ENCODE measurements around the gene DDX50.
A peak's percentile ranks its signal among the peaks of the same experiment; 100 is the strongest.

Gene DDX50

DNA sequence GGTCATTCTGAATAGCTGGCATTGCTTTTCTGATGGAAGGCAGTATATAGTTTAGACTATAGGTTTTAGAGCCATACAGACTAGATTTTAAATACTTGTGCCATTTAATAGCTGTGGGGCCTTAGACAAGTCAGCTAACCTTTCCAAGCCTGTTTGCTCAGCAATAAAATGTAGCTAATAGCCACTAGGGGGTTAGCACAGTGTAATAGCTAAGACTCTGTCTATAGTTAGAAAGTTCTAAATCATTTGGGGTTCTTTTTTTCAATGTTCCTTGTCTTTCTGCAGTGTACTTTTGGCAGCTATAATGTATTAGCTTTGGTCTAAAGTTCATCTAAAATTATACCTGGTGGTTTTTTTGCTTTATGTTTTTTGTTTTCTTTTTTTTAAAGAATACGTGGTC is 80.0 kb downstream of the DDX50 start:
- no peak for DNase-seq (ENCODE audit: low read depth in 3 of 3, low spot score in 1 of 3)

DNA sequence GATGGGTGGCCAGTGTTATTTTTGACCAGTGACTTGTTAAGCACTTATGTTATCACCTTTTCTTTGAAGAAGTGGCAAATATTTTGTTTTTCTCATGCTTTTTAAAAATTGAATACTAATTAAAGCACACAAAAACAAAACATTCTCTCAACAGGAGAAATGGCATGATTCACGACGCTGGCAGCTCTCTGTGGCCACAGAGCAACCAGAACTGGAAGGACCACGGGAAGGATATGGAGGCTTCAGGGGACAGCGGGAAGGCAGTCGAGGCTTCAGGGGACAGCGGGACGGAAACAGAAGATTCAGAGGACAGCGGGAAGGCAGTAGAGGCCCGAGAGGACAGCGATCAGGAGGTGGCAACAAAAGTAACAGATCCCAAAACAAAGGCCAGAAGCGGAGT is 81.3 kb downstream of the DDX50 start:
- no peak for DNase-seq (ENCODE audit: low read depth in 3 of 3, low spot score in 1 of 3)

DNA sequence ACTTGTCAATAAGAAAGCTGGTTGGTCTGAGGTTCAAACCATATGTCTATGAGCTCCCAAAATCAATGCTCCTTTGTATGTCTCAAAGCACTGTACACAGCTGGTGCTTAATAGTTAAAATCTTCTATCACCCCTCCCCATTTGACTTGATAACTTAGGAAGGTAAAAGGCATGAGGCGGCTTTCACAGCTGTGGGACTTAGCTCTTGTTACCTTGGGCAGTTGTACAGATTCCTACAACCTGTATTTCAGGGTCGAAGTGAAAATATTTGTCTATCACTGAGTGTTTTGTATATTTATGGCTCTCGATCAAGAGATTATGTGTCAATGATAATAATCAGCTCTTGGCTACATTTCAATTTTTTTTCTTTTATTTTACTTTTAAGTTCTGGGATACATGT is 86.5 kb downstream of the DDX50 start:
- DNase-seq (ENCODE audit: low read depth in 3 of 3, low spot score in 1 of 3): no peak

DNA sequence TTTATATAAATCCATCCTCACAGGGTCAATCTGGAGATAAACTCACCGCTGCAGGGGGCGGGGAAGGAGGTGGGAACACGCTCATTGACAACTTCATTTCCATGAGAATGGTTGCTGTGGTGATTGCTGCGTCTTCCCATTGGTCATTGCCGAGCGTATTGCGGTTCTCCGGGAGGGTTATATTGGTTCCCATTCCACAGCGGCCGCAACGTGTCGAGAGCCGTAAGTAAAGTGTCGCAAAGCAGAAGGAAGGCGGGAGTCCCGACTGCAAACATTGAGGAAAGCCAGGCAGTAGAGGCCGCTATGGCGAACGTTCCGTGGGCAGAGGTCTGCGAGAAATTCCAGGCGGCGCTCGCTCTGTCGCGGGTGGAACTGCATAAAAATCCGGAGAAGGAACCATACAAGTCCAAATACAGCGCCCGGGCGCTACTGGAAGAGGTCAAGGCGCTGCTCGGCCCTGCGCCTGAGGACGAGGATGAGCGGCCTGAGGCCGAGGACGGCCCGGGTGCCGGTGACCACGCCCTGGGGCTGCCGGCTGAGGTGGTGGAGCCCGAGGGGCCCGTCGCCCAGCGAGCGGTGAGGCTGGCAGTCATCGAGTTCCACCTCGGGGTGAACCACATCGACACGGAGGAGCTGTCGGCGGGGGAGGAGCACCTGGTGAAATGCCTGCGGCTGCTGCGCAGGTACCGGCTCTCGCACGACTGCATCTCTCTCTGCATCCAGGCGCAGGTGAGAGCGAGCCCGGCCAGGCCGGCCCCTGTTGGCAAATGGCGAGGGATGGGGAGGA is 87.6 kb downstream of the DDX50 start, which contains the start of gene KIFBP:
KIFBP (plus strand) TSS at position 274 of the 787 bp plus-strand sequence; CDS start at position 304, 30 bp downstream.
- peak; percentile 38 to 55 (median 49) for DNase-seq (ENCODE audit: low read depth in 3 of 3, low spot score in 1 of 3)

DNA sequence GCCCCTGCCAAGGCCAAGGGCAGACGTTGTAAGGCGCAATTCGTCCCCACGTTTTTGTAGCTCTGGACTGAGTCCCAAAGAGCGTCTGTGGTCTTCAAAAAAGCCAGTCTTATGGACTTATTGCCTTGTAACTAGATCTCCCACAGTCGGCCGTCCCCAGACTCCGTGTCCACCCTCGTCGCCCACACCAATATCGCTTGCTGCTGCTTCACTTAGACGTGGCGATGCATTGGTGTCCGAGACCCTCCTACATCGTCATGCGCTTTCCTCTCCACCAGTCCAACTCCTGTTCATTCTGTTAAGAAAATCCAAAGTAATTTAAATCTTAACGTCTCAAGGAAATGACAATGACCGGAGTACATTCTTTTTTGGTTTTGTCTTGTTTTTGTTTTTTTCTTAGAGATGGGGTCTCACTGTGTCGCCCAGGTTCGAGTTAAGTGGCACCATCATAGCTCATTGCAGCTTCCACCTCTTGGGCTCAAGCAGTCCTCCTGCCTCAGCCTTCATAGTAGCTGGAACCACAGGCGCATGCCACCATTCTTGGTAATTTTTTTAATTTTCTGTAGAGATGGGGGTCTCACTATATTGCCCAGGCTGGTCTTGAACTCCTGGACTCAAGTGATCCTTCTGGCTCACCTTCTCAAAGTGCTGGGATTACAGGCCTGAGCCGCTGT is 88.3 kb downstream of the DDX50 start:
- no peak for DNase-seq (ENCODE audit: low read depth in 3 of 3, low spot score in 1 of 3)

DNA sequence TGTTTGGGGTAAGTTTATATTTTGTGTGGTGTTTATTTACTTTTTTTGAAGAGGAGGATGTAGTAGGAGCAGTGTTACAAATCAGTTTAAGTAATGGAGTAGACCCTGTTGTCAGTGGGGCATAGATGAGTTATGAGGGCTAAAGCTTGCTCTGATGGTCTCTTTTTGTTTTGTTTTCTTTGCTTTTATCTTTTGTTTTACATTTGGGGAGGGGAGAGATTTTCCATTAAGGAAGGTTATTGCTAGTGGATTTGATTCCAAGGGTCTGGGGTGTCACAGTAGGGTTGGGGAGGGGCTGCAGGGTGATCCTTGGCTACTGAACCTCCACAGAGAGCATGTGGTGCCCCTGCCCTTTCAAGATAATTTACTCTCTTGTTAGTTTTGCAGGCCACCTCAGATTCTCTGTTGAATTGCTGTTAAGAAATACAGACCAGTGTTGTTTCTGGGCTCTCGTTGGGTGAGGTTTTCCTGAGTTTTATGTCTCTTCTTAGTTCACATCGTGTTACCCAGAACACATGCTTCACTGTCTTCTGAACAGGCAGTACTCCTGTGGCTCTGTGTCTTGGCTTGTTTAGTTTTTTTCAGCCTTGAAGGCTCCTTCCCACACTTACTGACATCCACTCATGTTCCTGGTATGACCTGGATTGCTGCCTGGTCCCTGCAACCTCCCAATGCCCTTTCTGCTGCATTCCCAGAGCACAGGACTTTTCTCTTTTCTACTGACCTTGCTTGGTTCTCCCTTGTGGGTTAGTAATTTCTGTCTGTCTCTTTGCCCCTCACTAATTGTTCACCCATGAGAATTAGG is 91.7 kb downstream of the DDX50 start:
- DNase-seq (ENCODE audit: low read depth in 3 of 3, low spot score in 1 of 3): no peak
